Kidney epithelial cell (primary cell): ENCODE data around the gene ARRDC2. TPM values are rescaled to one million over a fixed set of nuclear protein-coding genes. Genes with fewer than 3 reads are reported as not detected.

Experiments used
- DNase-seq: peaks from one replicate; pipeline ENCODE4 v3.0.0-alpha.2; 2010; ENCODE audit warnings: low read depth
- H3K27me3 ChIP-seq: 2 replicates; pipeline ENCODE4 v1.6.0; 2011; ENCODE audit warnings: low read length; ENCODE audit not compliant: control insufficient read depth, insufficient read depth
- H3K36me3 ChIP-seq: 2 replicates; pipeline ENCODE4 v1.5.1; 2011; ENCODE audit warnings: low read length; ENCODE audit not compliant: control insufficient read depth, insufficient read depth
- H3K4me3 ChIP-seq: 2 replicates; pipeline ENCODE4 v1.5.1; 2011; ENCODE audit warnings: low read depth, mild to moderate bottlenecking, control low read depth, low read length
- CTCF ChIP-seq: IDR thresholded peaks from 2 replicates; pipeline ENCODE4 v1.5.1; 2011; ENCODE audit warnings: mild to moderate bottlenecking, moderate library complexity, low read length, control low read depth, inconsistent platforms; ENCODE audit not compliant: insufficient read depth, poor library complexity, severe bottlenecking
- total RNA-seq: library from RNA; depleted of rRNA; stranded (reverse); fragments of >200 nt; gene quantifications from 2 replicates; pipeline ENCODE4 v1.2.3, GENCODE V29; 2015

The ARRDC2 gene
- total RNA-seq: 8.4 and 12.5 TPM in 2 replicates

- peak within 1 kb of the TSS; percentile 40 for H3K4me3 ChIP-seq
- TF ChIP-seq CTCF: no peak
- no peaks in the 10 kb centered on the region for H3K27me3 ChIP-seq
- H3K36me3 ChIP-seq: peaks cover 2% of the 10 kb centered on the region
- no peak for DNase-seq
Measured at GRCh38 chr19:18007917-18008673, at the start of gene ARRDC2. Gene ARRDC2 (plus strand): TSS chr19:18008170. CDS start chr19:18008311, 141 bp downstream.

GRCh38 chr19:17963936-17964691 is 43.9 kb upstream of the ARRDC2 start:
- peaks cover 44% of the 10 kb centered on the region for H3K27me3 ChIP-seq
- TF ChIP-seq CTCF: no peak

GRCh38 chr19:17965370-17966128 is 42.4 kb upstream of the ARRDC2 start:
- Histone ChIP-seq H3K27me3 (peaks cover 44% of the 10 kb centered on the region), H3K36me3 (no peaks in the 10 kb centered on the region), H3K4me3 (no peak overlapping the region)
- no peak for TF ChIP-seq CTCF
- no peak for DNase-seq

More at GRCh38 chr19:17963936-17964691, 43.9 kb upstream of the ARRDC2 start:
- Histone ChIP-seq H3K36me3 (no peaks in the 10 kb centered on the region), H3K4me3 (no peak overlapping the region)
- DNase-seq: no peak

GRCh38 chr19:17966129-17966483 is 41.9 kb upstream of the ARRDC2 start:
- H3K36me3 ChIP-seq: no peaks in the 10 kb centered on the region
- TF ChIP-seq CTCF: no peak
- peaks cover 44% of the 10 kb centered on the region for H3K27me3 ChIP-seq
- no peak overlapping the region for H3K4me3 ChIP-seq
- no peak for DNase-seq

- TF ChIP-seq CTCF: no peak
- no peak for DNase-seq
- Histone ChIP-seq H3K36me3 (no peaks in the 10 kb centered on the region), H3K27me3 (peaks cover 44% of the 10 kb centered on the region), H3K4me3 (no peak within 1 kb of the TSS)
Measured at GRCh38 chr19:17966550-17967256, 41.3 kb upstream of the ARRDC2 start, which contains the start of gene KCNN1. Gene KCNN1 (plus strand): TSS chr19:17967107. CDS start chr19:17973889, 6,782 bp downstream.
